ENCODE measurements around the gene CPNE5. TPM values are rescaled to one million over a fixed set of nuclear protein-coding genes. Genes with fewer than 3 reads are reported as not detected.

The CPNE5 gene
- total RNA-seq, 1 donor from 2014 or later: 6.6 TPM

GRCh38 chr6:36774331-36774730 lies 64.9 kb downstream of the CPNE5 start:
- Histone ChIP-seq H3K9me3 (no peaks in the 10 kb centered on the region), H3K27ac (no peak overlapping the region), H3K36me3 (no peaks in the 10 kb centered on the region), H3K4me3 (no peak overlapping the region), H3K27me3 (no peaks in the 10 kb centered on the region), H3K4me1 (peaks cover 11% of the 10 kb centered on the region)
- intact Hi-C loops (cut with DNase I): no loop called here
- no peak for DNase-seq (ENCODE audit: extremely low spot score in 2 of 2)
- TF ChIP-seq CTCF (IDR thresholded peaks at IDR 0.05) (no peak), POLR2A (IDR thresholded peaks at IDR 0.05) (no peak), POLR2AphosphoS5 (IDR thresholded peaks at IDR 0.05; ENCODE audit: insufficient read depth in 1 of 2, low read depth in 1 of 2) (no peak)

DNA sequence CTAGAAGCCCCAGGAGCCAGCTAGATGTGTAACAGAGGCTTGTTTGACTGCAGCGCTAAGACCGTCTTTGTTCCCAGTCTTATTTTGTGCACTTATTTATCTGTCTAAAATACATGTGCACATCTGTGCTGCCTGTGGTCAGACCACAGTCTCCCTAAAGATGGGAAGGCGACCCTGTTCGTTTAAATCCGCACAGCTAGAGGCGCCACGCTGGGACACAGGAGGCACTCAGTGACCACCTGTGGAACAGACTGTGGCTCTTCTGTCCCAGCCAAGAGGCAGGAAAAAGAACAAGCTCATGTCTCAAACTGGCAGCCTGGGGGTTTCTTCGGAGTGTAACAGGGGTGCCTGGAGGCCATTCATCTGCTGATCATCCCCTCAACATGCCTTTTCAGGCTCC lies 66.8 kb downstream of the CPNE5 start:
- intact Hi-C loops (cut with DNase I): no loop called here
- Histone ChIP-seq H3K4me3 (no peak overlapping the region), H3K27me3 (no peaks in the 10 kb centered on the region), H3K4me1 (peaks cover 16% of the 10 kb centered on the region), H3K9me3 (no peaks in the 10 kb centered on the region), H3K27ac (no peak overlapping the region), H3K36me3 (no peaks in the 10 kb centered on the region)
- DNase-seq (ENCODE audit: extremely low spot score in 2 of 2): no peak
- TF ChIP-seq POLR2A (IDR thresholded peaks at IDR 0.05): no peak
- TF ChIP-seq CTCF (IDR thresholded peaks at IDR 0.05): no peak
- TF ChIP-seq POLR2AphosphoS5 (IDR thresholded peaks at IDR 0.05; ENCODE audit: insufficient read depth in 1 of 2, low read depth in 1 of 2): no peak

GRCh38 chr6:36771145-36771544 lies 68.1 kb downstream of the CPNE5 start:
- no peaks in the 10 kb centered on the region for H3K27me3 ChIP-seq
- intact Hi-C loops (cut with DNase I): no loop called here
- H3K4me3 ChIP-seq: no peak overlapping the region
- peaks cover 16% of the 10 kb centered on the region for H3K4me1 ChIP-seq
- no peaks in the 10 kb centered on the region for H3K9me3 ChIP-seq
- TF ChIP-seq CTCF (IDR thresholded peaks at IDR 0.05): no peak
- TF ChIP-seq POLR2A (IDR thresholded peaks at IDR 0.05): no peak
- no peak for TF ChIP-seq POLR2AphosphoS5 (IDR thresholded peaks at IDR 0.05; ENCODE audit: insufficient read depth in 1 of 2, low read depth in 1 of 2)
- H3K27ac ChIP-seq: no peak overlapping the region
- H3K36me3 ChIP-seq: no peaks in the 10 kb centered on the region
- DNase-seq (ENCODE audit: extremely low spot score in 2 of 2): no peak

DNA sequence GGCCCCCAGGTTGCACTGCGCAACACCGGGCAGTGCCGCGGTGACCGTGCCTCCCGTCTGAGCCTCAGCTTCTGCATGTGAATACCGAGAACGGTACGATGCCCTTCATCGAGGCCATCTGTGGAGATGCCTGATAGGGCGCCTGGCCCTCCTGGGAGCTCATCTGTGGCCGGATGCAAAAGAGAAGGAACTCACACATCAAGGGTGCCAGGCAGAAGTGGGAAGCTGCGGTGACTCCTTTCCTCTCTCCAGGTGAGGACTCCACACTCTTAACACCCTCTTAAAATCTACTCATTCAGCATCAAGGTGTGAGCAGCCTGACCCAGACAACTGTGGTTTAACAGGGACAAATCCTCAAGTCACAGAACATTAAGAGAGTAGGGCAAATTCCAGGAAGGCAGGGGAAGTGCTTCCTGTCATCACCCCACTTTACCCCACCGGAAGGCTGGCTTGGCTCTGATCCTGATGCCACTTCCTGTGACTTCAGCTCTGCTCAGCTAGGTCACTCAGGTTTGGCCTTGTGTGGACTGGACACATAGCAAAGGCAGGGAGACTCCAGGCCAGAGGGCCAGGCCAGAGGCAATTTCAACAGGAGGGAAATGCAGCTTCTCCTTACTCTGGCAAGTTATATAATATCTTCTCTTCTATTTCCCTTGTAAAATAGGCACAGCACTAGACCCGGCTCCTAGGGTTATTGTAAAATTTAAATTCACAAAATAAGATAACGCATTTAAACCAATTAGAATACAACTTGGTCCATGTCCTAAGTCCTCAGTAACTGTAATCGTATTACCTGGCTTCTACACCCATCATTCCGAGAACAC lies 69.4 kb downstream of the CPNE5 start:
- TF ChIP-seq CTCF (IDR thresholded peaks at IDR 0.05) (no peak), POLR2A (IDR thresholded peaks at IDR 0.05) (no peak)
- no peak for DNase-seq (ENCODE audit: extremely low spot score in 2 of 2)
- intact Hi-C loops (cut with DNase I): loop anchor here (10.0 kb wide), 1 partner anchor 215 kb away; the partner anchor contains the start of gene MTCH1
- H3K36me3 ChIP-seq: no peaks in the 10 kb centered on the region
- H3K4me3 ChIP-seq: no peak overlapping the region
- H3K27me3 ChIP-seq: no peaks in the 10 kb centered on the region
- no peak overlapping the region for H3K27ac ChIP-seq
- no peaks in the 10 kb centered on the region for H3K9me3 ChIP-seq
- H3K4me1 ChIP-seq: peaks cover 26% of the 10 kb centered on the region

DNA sequence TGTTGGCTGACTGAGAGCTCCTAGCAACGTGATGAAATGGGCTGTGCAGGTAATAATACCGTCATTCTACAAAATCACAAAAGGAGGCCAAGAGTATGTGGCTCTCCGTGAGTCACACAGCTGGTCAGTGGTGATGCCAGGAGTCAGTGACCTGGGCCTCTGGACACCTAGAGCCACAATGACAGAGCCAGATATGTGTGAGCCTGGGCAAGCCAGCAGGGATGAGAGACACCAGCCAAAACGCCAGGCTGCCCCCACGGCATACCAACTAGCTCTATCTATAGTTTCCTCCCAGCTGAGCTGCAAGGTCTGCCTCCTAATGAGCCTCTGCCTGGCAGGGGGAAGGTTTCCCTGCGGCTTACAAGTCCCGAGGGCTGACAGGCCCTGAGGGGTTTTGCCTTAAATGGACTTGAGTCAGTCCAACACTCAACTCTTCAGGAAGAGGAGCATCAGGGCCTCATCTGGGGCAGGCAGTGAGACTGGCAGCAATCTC lies 70.0 kb downstream of the CPNE5 start:
- intact Hi-C loops (cut with DNase I): loop anchor here (10.0 kb wide), 1 partner anchor 216 kb away; the partner anchor contains the start of gene MTCH1
- peak overlapping the region; percentile 23 for H3K27ac ChIP-seq
- peaks cover 26% of the 10 kb centered on the region for H3K4me1 ChIP-seq
- no peaks in the 10 kb centered on the region for H3K9me3 ChIP-seq
- no peak overlapping the region for H3K4me3 ChIP-seq
- TF ChIP-seq POLR2A (IDR thresholded peaks at IDR 0.05) (no peak), CTCF (IDR thresholded peaks at IDR 0.05) (no peak), POLR2AphosphoS5 (IDR thresholded peaks at IDR 0.05; ENCODE audit: insufficient read depth in 1 of 2, low read depth in 1 of 2) (no peak)
- no peak for DNase-seq (ENCODE audit: extremely low spot score in 2 of 2)
- H3K36me3 ChIP-seq: no peaks in the 10 kb centered on the region
- H3K27me3 ChIP-seq: no peaks in the 10 kb centered on the region

All from vagina (tissue), 2 donors.